Thoracic aorta (tissue), 2 donors: ENCODE data around the gene UTP20. TPM values are rescaled to one million over a fixed set of nuclear protein-coding genes. Genes with fewer than 3 reads are reported as not detected.
A peak's percentile ranks its signal among the peaks of the same experiment; 100 is the strongest.
"Not testable (repeated sequence)": the region's sequence is repeated elsewhere in the genome, so short reads cannot be mapped to it uniquely, and the experiment has no call there.

Experiments used
- ATAC-seq: fragments of 150-250 bp; one replicate; pipeline ENCODE4 v1.8.0; 2017; ENCODE audit warnings: low read depth; ENCODE audit not compliant: insufficient number of reproducible peaks, low FRiP score
- DNase-seq: peaks from one replicate; pipeline ENCODE4 v3.0.0-alpha.2; 2020; ENCODE audit warnings: low spot score
- H3K27ac ChIP-seq, 2 donors: fragments of 200-600 bp; sonication (generic); 1 replicate in 1 of 2; 2 replicates in 1 of 2; pipeline ENCODE4 v1.5.1; 2016; ENCODE audit warnings: mild to moderate bottlenecking in 2 of 2, moderate library complexity in 2 of 2
- H3K27me3 ChIP-seq: fragments of 200-600 bp; sonication (generic); replicated peaks from 2 replicates; pipeline ENCODE4 v1.6.0; 2016; ENCODE audit warnings: mild to moderate bottlenecking; ENCODE audit not compliant: insufficient read depth
- H3K36me3 ChIP-seq: fragments of 200-600 bp; sonication (generic); one replicate; pipeline ENCODE4 v1.5.1; 2016
- H3K4me1 ChIP-seq, 2 donors: fragments of 200-600 bp; sonication (generic); 1 replicate in 1 of 2; 2 replicates in 1 of 2; pipeline versions ENCODE4 v1.5.1 to v1.6.0; 2016; ENCODE audit warnings: low read depth in 2 of 2, mild to moderate bottlenecking in 1 of 2; ENCODE audit not compliant: control insufficient read depth in 1 of 2
- H3K4me3 ChIP-seq: fragments of 200-600 bp; sonication (generic); 2 replicates; pipeline ENCODE4 v1.5.1; 2016; ENCODE audit warnings: mild to moderate bottlenecking
- H3K9me3 ChIP-seq: fragments of 200-600 bp; sonication (generic); 2 replicates; pipeline ENCODE4 v1.5.1; 2016
- total RNA-seq, 2 donors: library from RNA; depleted of rRNA; stranded (reverse); fragments of >200 nt; gene quantifications; one replicate each; pipeline versions ENCODE4 v1.1.0 to v1.2.3, GENCODE V29; 2016
- TF ChIP-seq, protein P1 (sequence below): fragments of 200-600 bp; sonication (generic); IDR thresholded peaks from one replicate; pipeline ENCODE4 v1.5.1; 2019; ENCODE audit warnings: antibody characterized with exemption

Gene UTP20
- total RNA-seq, 2 donors from 2014 or later: 5.8 to 17.9 TPM

DNA sequence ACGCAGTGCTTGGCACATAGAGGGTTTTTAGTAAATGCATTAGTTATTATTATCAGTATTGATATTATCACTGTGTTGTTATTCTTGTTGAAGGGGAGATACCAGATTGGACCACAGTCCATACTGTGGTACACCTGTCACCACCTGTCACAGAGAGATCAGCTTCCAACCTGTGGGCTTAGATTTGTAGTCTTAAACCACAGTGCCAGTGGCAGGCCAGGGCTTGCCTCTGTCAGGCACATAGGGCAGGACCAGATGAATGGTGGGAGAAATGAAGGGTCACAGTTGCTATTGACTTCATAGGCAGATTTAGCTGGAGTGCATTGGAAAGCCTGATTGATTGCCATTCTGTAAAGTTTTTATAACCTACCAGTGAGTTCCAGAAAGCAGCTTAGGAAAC is 92.5 kb downstream of the UTP20 start:
- ATAC-seq: no peak
- TF ChIP-seq, protein P1, sequence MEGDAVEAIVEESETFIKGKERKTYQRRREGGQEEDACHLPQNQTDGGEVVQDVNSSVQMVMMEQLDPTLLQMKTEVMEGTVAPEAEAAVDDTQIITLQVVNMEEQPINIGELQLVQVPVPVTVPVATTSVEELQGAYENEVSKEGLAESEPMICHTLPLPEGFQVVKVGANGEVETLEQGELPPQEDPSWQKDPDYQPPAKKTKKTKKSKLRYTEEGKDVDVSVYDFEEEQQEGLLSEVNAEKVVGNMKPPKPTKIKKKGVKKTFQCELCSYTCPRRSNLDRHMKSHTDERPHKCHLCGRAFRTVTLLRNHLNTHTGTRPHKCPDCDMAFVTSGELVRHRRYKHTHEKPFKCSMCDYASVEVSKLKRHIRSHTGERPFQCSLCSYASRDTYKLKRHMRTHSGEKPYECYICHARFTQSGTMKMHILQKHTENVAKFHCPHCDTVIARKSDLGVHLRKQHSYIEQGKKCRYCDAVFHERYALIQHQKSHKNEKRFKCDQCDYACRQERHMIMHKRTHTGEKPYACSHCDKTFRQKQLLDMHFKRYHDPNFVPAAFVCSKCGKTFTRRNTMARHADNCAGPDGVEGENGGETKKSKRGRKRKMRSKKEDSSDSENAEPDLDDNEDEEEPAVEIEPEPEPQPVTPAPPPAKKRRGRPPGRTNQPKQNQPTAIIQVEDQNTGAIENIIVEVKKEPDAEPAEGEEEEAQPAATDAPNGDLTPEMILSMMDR: no peak
- peaks cover 29% of the 10 kb centered on the region for H3K36me3 ChIP-seq
- H3K9me3 ChIP-seq: no peaks in the 10 kb centered on the region
- H3K27ac ChIP-seq: no peak overlapping the region
- H3K27me3 ChIP-seq: no peaks in the 10 kb centered on the region
- no peak overlapping the region for H3K4me3 ChIP-seq
- no peaks in the 10 kb centered on the region for H3K4me1 ChIP-seq
- DNase-seq: no peak

DNA sequence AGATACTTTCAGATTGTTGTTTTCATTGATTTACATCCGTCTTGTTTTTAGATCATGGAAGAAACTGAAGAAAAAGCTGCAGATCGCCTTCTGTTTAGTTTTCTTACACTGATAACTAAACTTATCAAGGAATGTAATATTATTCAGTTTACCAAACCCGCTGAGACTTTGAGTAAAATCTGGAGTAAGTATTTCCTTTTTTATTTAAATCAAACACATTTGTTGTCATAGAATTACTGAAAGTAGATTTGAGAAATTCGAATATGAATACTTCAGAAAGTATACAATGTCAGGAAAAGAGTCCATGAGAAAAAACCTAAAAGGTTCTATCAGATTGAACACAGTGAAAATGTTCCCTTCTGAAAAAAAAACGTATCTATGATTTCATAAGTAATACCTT is 95.7 kb downstream of the UTP20 start:
- Histone ChIP-seq H3K36me3 (peaks cover 30% of the 10 kb centered on the region), H3K9me3 (no peaks in the 10 kb centered on the region), H3K27me3 (no peaks in the 10 kb centered on the region), H3K4me3 (no peak overlapping the region), H3K27ac (no peak overlapping the region), H3K4me1 (no peaks in the 10 kb centered on the region)
- TF ChIP-seq, protein P1: no peak
- no peak for DNase-seq
- ATAC-seq: no peak

DNA sequence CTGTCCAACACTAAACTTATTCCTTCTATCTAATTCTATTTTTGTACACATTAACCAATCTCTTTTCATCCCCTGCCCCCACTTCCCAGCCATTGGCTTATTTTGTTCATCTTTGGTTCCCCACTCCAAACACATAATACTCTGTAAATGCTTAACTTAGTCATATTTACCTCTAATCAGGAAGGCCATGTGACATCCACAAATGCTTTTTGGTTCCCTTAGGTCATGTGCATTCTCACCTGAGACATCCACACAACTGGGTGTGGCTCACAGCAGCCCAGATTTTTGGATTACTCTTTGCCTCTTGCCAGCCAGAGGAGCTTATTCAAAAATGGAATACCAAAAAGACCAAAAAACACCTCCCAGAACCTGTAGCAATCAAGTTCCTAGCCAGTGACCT is 99.2 kb downstream of the UTP20 start:
- H3K36me3 ChIP-seq: peaks cover 29% of the 10 kb centered on the region
- H3K27ac ChIP-seq: no peak overlapping the region
- no peak overlapping the region for H3K4me3 ChIP-seq
- ATAC-seq: no peak
- TF ChIP-seq, protein P1: no peak
- H3K4me1 ChIP-seq: no peaks in the 10 kb centered on the region
- no peak for DNase-seq
- no peaks in the 10 kb centered on the region for H3K27me3 ChIP-seq
- H3K9me3 ChIP-seq: no peaks in the 10 kb centered on the region

DNA sequence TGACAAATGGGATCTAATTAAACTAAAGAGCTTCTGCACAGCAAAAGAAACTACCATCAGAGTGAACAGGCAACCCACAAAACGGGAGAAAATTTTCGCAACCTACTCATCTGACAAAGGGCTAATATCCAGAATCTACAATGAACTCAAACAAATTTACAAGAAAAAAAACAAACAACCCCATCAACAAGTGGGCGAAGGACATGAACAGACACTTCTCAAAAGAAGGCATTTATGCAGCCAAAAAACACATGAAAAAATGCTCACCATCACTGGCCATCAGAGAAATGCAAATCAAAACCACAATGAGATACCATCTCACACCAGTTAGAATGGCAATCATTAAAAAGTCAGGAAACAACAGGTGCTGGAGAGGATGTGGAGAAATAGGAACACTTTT is 111.3 kb downstream of the UTP20 start:
- not testable (repeated sequence) for H3K27ac ChIP-seq, H3K4me3 ChIP-seq, H3K4me1 ChIP-seq, ATAC-seq, DNase-seq, H3K27me3 ChIP-seq, H3K9me3 ChIP-seq
- peaks cover 14% of the 10 kb centered on the region for H3K36me3 ChIP-seq

DNA sequence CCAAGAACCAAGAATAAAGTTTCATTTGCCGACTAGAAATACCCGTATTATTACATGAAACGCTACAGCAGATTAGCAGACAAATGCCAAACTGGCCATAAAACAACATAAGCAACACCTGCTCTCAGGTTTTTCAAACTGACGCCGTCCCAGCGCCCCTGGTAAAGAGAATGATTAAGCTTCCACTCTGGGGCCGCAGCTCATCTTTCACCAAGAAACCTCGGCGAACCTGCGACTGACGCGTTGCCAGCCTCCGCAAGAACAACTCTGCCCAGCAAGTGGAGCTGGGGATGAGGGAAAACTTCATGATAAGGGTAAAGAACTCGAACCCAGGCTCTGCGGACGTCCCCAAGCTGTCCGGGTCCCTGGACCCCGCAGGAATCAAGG is 127.1 kb downstream of the UTP20 start:
- no peaks in the 10 kb centered on the region for H3K36me3 ChIP-seq
- peak overlapping the region; percentile 82 to 93 for H3K27ac ChIP-seq
- ATAC-seq (no peak), DNase-seq (no peak)
- peak overlapping the region; percentile 77 for H3K4me3 ChIP-seq
- H3K4me1 ChIP-seq: peaks cover 19 to 27% of the 10 kb centered on the region in 2 donors
- TF ChIP-seq, protein P1: no peak
- H3K27me3 ChIP-seq: no peaks in the 10 kb centered on the region
- no peaks in the 10 kb centered on the region for H3K9me3 ChIP-seq
